HG02943 (cell line): ENCODE measurements around the gene GPC3.
"Not testable (repeated sequence)": the region's sequence is repeated elsewhere in the genome, so short reads cannot be mapped to it uniquely, and the experiment has no call there.

Experiments
- ATAC-seq: cut with Tn5 transposase; IDR thresholded peaks from one replicate; pipeline ENCODE4 v1.9.1; 2021; ENCODE audit warnings: mild to moderate bottlenecking, low read depth, moderate library complexity; ENCODE audit not compliant: unreplicated experiment

The GPC3 gene

GRCh38 chrX:133543654-133544053, 441.7 kb downstream of the GPC3 start:
- no peak for ATAC-seq

DNA sequence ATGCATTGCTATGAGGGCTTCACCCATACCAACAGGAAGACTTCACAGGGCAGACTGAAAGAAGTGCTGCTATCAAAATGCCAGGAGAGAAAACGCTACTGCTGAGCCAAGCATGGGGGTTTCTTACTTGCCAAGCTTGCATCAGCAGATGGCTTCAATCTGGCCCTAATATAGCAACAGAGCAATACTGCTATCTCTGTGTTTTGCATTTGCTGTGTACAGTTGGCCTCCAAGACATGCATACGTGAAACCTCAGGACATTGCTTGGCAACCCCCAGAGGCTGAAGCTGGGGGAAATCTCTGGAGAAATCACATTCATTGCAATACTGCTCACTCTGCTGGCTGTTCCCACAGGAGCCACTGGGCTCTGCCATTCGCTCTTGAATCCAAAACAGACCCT, 442.9 kb downstream of the GPC3 start:
- ATAC-seq: no peak

GRCh38 chrX:133541021-133541420, 444.4 kb downstream of the GPC3 start:
- ATAC-seq: no peak

- no peak for ATAC-seq
Observed at GRCh38 chrX:133538148-133538547, 447.2 kb downstream of the GPC3 start.

DNA sequence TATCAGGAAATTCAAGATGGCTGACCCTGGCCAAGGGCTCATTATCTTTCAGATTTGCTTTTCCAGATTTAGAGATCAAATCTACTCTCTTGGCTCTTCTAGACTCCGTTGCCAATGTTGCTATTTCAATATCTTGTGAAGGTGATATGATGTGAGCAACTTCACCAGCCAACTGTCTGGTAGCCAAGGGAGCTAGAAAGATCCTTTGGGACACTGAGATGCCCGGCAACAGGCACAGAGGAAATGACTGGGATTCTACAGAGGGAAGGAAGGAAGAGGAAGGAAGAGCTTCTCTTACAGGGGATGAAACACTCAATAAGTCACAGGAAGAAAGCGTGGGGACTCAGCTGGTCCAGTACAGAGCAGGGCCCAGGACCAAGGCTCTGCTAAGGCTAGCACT, 448.3 kb downstream of the GPC3 start:
- ATAC-seq: no peak

DNA sequence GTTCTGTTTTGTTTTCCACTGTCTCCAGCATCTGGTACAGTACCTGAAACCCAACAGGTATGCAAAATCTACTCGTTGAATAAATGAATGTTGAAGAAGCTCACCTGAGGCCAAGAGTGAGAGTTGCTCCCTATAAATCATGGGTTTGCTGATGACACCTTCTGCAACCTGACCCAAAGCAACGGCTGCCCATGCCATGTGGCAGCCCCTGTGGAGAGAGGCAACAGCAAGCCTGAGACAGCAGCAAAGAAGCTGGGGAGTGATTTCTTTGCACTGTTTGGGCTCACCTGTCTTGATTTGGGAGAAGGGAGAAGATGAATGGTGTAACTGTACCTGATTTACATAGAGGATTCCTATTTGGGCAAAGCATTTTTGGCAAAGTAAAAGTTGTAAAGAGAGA, 450.3 kb downstream of the GPC3 start:
- no peak for ATAC-seq

DNA sequence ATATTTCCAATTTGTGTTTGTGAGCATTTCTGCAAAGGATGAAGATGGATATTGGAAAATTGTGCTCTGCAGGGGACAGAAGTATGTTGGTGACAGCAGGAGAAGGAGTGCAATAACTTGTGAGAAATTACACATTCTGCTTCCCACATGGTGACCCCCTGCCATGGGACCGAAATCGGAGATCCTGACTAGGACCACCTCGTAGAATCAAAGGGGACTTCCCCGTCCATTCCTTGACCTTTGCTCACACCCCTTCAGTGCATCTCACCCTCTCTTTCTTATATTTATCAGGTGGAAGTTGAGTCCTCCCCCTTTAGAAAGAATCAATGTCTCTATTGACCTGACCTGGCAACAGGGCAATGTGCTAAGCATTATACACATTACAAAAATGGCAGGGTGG, 451.2 kb downstream of the GPC3 start:
- ATAC-seq: no peak

GRCh38 chrX:133533249-133533648, 452.1 kb downstream of the GPC3 start:
- no peak for ATAC-seq

- no peak for ATAC-seq
Observed at GRCh38 chrX:133530960-133531359, 454.4 kb downstream of the GPC3 start.

DNA sequence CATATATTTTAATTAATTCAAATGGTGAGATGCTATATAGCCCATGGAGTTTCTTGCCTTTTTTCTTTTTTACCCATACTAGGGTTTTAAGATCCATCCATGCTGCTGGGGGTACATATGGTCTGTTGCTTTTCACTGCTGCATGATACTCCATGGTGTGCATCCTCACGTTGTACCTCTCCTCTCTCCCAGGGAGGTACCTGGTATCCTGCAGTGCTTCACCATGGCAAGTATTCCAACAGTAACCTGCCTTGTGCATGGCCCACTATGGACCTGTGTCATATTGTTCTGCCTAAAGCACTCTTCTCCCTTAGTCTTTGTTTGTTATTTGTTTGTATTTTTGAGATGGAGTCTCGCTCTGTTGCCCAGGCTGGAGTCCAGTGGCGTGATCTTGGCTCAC, 455.8 kb downstream of the GPC3 start:
- no peak for ATAC-seq

DNA sequence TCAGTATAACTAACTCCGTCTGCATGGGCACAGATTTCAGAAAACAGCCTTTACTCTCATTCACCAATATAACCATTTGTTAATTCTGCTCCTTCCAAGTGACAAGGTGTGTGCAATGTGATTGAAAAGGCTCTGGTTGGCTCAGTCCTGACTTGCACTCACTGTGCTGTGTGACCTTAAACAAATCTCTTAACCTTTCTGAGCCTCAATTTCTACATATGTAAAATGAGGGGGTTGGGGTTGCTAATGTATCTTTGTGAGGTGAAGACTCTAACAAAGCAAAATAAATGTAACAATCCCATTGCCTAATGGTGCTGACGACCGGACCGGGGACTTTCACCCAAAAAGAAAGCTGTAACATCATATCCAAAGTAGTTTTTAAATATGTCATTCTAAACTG, 457.6 kb downstream of the GPC3 start:
- no peak for ATAC-seq

DNA sequence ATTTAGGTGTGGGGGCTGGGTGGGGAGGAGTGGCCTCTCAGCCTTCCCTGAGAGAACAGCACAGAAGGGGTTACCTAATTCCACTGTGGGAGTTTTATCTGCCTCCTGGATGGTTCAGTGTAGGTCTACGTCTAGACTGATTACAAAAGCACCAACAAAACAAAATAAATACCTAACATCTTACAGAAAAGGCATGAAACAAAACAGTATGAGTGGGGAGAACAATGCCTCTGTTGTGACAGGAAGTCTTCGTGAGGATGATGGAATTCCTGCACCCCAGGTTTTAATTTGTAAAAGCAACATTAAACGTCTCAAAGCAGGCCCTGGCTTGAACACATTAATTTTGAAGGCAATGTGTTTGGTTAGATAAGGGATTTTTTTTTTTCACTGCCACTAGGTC, 458.0 kb downstream of the GPC3 start:
- no peak for ATAC-seq

DNA sequence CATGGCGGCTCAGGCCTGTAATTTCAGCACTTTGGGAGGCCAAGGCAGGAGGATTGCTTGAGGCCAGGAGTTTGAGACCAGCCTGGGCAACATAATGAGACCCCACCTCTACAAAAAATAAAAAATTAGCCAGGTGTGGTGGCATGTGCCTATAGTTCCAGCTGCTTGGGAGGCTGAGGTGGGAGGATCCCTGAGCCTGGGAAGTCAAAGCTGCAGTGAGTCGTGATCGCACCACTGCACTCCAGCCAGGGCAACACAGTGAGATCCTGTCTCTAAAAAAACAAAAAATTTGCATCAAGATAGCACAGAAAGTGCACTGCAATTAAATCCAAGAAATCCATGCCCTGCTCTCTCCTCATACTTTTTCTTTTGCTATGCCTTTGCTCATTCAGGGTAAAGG, 458.6 kb downstream of the GPC3 start:
- ATAC-seq: not testable (repeated sequence)

- ATAC-seq: no peak
Observed at GRCh38 chrX:133523526-133523925, 461.9 kb downstream of the GPC3 start.

DNA sequence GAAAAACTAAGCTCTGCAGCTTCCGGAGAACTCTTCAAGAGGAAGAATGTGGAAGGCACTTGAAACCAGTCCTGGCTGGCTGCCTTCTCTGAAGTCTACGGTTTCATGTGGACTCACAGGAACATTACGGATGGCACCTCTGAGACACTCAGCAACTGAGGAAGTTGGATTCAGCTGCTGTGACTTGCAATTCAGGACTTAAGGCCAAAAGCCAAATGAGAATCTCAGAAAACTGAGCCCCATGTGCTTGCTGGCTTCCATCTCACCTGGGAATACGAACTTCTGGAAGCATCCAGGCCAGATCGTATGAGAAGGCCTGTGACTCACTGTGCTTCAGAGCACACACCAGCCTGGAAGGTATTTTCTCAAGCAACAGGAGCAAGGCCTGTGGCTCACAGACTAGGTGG, 462.3 kb downstream of the GPC3 start:
- ATAC-seq: no peak

DNA sequence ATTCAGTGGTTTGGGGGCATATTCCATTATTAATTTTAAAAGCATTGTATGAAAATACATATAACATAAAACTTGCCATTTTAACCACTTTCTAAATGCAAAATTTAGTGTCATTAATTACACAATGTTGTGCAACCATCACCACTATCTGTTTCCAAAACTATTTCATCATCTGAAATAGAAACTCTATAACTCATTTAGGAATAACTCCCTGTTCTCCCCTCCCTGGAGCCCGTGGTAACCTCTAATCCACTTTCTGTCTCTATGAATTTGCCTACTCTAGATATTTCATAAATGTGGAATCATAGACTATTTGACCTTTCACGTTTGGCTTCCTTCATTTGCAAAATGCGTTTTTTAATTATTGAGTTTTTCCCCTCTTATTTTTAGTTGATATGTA, 468.7 kb downstream of the GPC3 start:
- ATAC-seq: no peak

- no peak for ATAC-seq
Observed at GRCh38 chrX:133514486-133514885, 470.9 kb downstream of the GPC3 start.

DNA sequence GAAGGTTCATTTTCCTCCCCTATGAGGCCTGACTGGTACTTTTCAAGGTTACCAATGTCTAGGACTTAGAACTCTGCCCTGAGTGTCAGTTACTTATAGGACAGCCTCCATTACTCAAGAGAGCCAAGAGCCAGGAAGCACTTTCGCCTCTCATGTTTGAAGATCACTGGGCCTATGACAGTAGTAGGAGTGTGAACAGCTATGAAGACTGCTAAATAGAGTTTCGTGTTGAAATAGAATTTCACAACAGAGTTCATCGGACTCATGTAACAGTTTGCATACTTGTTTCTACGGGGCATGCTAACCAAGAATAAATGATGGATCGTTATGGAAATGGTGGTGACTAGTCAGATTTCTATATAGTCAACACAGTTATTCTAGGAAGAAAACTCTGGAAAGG, 472.3 kb downstream of the GPC3 start:
- no peak for ATAC-seq

DNA sequence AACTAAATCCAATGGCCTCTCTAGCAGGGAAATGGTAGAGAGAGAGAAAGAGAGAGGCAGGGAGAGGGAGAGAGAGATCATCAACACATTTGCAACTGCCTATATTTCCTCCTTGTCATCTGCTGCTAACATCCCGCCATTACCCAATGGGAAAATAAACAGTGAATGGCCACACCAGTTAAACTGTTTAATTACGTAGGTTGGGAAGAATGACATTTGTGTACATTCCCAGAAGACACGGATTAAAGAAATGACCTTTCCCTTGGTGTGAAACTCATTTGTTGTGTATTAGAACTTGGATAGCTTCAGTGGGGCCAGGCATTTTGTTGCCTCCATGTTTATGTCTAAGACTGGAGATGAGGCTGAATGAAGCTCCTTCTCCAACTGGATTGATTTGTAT, 474.4 kb downstream of the GPC3 start:
- no peak for ATAC-seq

DNA sequence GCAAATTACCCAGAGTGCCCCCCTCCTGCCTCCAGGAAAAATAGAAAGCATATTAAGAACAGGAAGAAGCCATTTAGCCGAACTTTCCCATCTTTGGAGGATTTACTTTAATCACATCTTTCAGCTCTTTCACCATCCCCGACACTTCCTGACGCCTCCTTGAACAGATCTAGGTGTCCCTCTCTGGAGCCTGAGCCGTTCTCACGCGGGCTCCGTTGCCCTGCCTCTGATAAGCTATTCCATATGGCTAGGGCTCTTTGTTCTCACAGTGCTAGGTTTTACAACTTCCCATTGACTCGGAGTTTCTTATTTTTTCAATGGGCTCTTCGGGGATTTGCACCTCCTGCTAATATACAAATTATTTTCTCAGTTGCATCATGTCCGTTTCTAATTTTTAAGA, 488.0 kb downstream of the GPC3 start:
- ATAC-seq: no peak

- ATAC-seq: no peak
Observed at GRCh38 chrX:133495464-133496391, 489.7 kb downstream of the GPC3 start.

- ATAC-seq: no peak
Observed at GRCh38 chrX:133493366-133493765, 492.0 kb downstream of the GPC3 start.
